Measurements from ENCODE around the gene MYH7. TPM values are rescaled to one million over a fixed set of nuclear protein-coding genes. Genes with fewer than 3 reads are reported as not detected.

Gene MYH7
- total RNA-seq, 1 experiment from 2014 or later = not detected

DNA sequence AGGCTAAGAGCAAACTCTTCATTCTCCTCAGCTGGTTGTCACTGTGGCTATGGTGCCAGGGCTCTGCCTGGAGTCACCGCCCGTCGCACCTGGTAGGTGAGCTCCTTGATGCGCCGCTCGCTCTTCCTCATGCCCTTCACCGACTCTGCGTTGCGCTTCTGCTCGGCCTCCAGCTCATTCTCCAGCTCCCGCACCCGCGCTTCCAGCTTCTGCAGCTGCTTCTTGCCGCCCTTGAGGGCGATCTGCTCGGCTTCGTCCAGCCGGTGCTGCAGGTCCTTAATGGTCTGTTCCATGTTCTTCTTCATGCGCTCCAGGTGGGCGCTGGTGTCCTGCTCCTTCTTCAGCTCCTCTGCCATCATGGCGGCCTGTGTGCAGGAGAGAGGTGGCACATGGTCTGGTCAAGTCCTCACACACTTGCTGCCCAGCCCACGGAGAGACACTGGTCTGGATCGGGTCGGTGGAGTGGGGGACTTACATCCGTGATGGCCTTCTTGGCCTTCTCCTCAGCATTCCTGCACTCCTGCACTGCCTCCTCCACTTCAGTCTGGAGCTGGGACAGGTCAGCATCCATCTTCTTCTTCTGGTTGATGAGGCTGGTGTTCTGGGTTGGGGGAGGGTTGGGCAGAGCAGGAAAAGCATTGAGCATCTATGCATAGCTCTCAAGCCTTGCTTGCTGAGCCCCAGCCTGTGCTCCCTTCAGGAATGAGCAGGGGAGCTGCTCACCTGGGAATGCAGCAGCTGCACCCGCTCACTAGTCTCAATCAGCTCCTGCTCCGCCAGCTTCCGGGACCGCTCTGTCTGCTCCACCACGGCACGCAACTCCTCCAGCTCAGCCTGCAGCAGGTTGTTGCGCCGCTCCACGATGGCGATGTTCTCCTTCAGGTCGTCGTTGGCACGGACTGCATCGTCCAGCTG is 20.3 kb downstream of the MYH7 start:
- H3K4me3 ChIP-seq (ENCODE audit: low read depth, low read length, poor library complexity, severe bottlenecking) = no peak overlapping the region
- intact Hi-C loops (cut with micrococcal nuclease; ENCODE audit: unreplicated experiment) = no loop called here
- H3K27ac ChIP-seq (ENCODE audit: low read depth, low read length, poor library complexity, severe bottlenecking) = no peak overlapping the region
- POLR2A ChIA-PET (ENCODE audit: low non-redundant PET) = no interaction called here
- no peak for DNase-seq (ENCODE audit: low spot score)
- no peaks in the 10 kb centered on the region for H3K27me3 ChIP-seq (replicated peaks; ENCODE audit: insufficient read depth, low read depth, low read length, poor library complexity)
- H3K4me1 ChIP-seq (ENCODE audit: insufficient read depth, low read length, poor library complexity, severe bottlenecking) = no peaks in the 10 kb centered on the region
- TF ChIP-seq EZH2 (IDR thresholded peaks at IDR 0.05; ENCODE audit: borderline replicate concordance, low read depth, low read length, poor library complexity, severe bottlenecking) = no peak
- TF ChIP-seq, protein P1, sequence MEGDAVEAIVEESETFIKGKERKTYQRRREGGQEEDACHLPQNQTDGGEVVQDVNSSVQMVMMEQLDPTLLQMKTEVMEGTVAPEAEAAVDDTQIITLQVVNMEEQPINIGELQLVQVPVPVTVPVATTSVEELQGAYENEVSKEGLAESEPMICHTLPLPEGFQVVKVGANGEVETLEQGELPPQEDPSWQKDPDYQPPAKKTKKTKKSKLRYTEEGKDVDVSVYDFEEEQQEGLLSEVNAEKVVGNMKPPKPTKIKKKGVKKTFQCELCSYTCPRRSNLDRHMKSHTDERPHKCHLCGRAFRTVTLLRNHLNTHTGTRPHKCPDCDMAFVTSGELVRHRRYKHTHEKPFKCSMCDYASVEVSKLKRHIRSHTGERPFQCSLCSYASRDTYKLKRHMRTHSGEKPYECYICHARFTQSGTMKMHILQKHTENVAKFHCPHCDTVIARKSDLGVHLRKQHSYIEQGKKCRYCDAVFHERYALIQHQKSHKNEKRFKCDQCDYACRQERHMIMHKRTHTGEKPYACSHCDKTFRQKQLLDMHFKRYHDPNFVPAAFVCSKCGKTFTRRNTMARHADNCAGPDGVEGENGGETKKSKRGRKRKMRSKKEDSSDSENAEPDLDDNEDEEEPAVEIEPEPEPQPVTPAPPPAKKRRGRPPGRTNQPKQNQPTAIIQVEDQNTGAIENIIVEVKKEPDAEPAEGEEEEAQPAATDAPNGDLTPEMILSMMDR (conservative IDR thresholded peaks at IDR 0.05; ENCODE audit: low read depth, low read length) = no peak
- no peaks in the 10 kb centered on the region for H3K36me3 ChIP-seq (ENCODE audit: insufficient read depth, low read length, poor library complexity, severe bottlenecking)
- CTCF ChIA-PET = no interaction called here
- BruUV-seq (replicated peaks) = no TSS peak
- no peaks in the 10 kb centered on the region for H3K9me3 ChIP-seq (ENCODE audit: low read depth, low read length, poor library complexity, severe bottlenecking)

DNA sequence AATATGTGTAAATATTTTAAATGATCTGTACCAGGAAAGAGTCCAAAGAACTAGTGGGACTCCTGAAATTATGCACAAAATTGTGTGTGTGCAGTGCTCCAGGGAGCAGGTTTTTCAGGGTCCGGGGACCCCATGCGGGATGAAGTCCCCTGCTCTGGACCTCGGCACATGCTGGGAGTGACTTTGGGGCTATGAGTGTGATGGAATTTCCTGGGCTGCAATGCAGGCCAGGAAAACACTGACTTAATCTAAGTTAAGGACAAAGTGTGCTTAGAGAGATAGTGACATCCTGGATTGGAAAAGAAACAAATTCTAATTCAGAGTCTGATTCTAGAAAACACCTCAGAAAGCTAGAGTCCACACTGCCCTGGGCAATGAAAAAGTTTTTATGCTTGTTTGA is 21.2 kb downstream of the MYH7 start:
- no peak for TF ChIP-seq EZH2 (IDR thresholded peaks at IDR 0.05; ENCODE audit: borderline replicate concordance, low read depth, low read length, poor library complexity, severe bottlenecking)
- TF ChIP-seq, protein P1 (conservative IDR thresholded peaks at IDR 0.05; ENCODE audit: low read depth, low read length) = no peak
- Histone ChIP-seq H3K9me3 (ENCODE audit: low read depth, low read length, poor library complexity, severe bottlenecking) (no peaks in the 10 kb centered on the region), H3K4me3 (ENCODE audit: low read depth, low read length, poor library complexity, severe bottlenecking) (no peak overlapping the region), H3K4me1 (ENCODE audit: insufficient read depth, low read length, poor library complexity, severe bottlenecking) (no peaks in the 10 kb centered on the region), H3K27me3 (replicated peaks; ENCODE audit: insufficient read depth, low read depth, low read length, poor library complexity) (no peaks in the 10 kb centered on the region), H3K36me3 (ENCODE audit: insufficient read depth, low read length, poor library complexity, severe bottlenecking) (no peaks in the 10 kb centered on the region), H3K27ac (ENCODE audit: low read depth, low read length, poor library complexity, severe bottlenecking) (no peak overlapping the region)
- no peak for DNase-seq (ENCODE audit: low spot score)
- no TSS peak for BruUV-seq (replicated peaks)
- ChIA-PET CTCF (no interaction called here), POLR2A (ENCODE audit: low non-redundant PET) (no interaction called here)
- intact Hi-C loops (cut with micrococcal nuclease; ENCODE audit: unreplicated experiment) = no loop called here

DNA sequence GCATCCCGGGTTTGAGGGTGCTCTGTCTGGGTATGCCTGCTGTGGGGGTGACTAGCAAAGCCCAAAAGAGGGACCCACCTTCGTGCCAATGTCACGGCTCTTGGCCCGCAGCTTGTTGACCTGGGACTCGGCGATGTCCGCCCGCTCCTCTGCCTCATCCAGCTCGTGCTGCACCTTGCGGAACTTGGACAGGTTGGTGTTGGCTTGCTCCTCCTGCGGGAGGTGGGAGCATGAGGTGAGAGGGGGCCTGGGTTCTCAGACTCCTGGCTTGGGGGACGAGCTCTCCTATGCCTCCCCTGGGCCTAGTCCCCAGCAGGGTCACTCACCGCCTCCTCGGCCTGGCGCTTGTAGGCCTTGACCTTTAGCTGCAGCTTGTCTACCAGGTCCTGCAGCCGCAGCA is 21.8 kb downstream of the MYH7 start:
- Histone ChIP-seq H3K4me3 (ENCODE audit: low read depth, low read length, poor library complexity, severe bottlenecking) (no peak overlapping the region), H3K9me3 (ENCODE audit: low read depth, low read length, poor library complexity, severe bottlenecking) (no peaks in the 10 kb centered on the region), H3K27ac (ENCODE audit: low read depth, low read length, poor library complexity, severe bottlenecking) (no peak overlapping the region), H3K27me3 (replicated peaks; ENCODE audit: insufficient read depth, low read depth, low read length, poor library complexity) (peaks cover 2% of the 10 kb centered on the region), H3K36me3 (ENCODE audit: insufficient read depth, low read length, poor library complexity, severe bottlenecking) (no peaks in the 10 kb centered on the region), H3K4me1 (ENCODE audit: insufficient read depth, low read length, poor library complexity, severe bottlenecking) (no peaks in the 10 kb centered on the region)
- no TSS peak for BruUV-seq (replicated peaks)
- DNase-seq (ENCODE audit: low spot score) = no peak
- intact Hi-C loops (cut with micrococcal nuclease; ENCODE audit: unreplicated experiment) = no loop called here
- TF ChIP-seq, protein P1 (conservative IDR thresholded peaks at IDR 0.05; ENCODE audit: low read depth, low read length) = no peak
- TF ChIP-seq EZH2 (IDR thresholded peaks at IDR 0.05; ENCODE audit: borderline replicate concordance, low read depth, low read length, poor library complexity, severe bottlenecking) = no peak
- POLR2A ChIA-PET (ENCODE audit: low non-redundant PET) = no interaction called here
- CTCF ChIA-PET = no interaction called here
